Measurements from ENCODE around the gene SETD3. TPM values are rescaled to one million over a fixed set of nuclear protein-coding genes. Genes with fewer than 3 reads are reported as not detected.

Gene SETD3
- total RNA-seq, 2 experiments from 2014 or later = 54.3 to 56.8 TPM

GRCh38 chr14:99522025-99522401 lies 41.4 kb upstream of the SETD3 start:
- Mint-ChIP-seq H3K9me3 (no peaks in the 10 kb centered on the region), H3K4me1 (ENCODE audit: low read depth) (peaks cover 15% of the 10 kb centered on the region), H3K27ac (no peak overlapping the region), H3K4me3 (no peak overlapping the region), H3K36me3 (no peaks in the 10 kb centered on the region), H3K27me3 (no peaks in the 10 kb centered on the region)
- intact Hi-C loops (cut with micrococcal nuclease) = loop anchor here (5.0 kb wide), 1 partner anchor 365 kb away; no protein-coding TSS in a partner anchor
- ChIA-PET CTCF (interaction anchor here (1.0 kb wide), 1 partner anchor 106 kb away, joined by 7 read pairs; no protein-coding TSS in a partner anchor), POLR2A (no interaction called here)
- no peak for DNase-seq

- no peaks in the 10 kb centered on the region for H3K9me3 Mint-ChIP-seq
- POLR2A ChIA-PET = no interaction called here
- CTCF ChIA-PET = interaction anchor here (1.0 kb wide), 1 partner anchor 107 kb away, joined by 7 read pairs; no protein-coding TSS in a partner anchor
- no peaks in the 10 kb centered on the region for H3K36me3 Mint-ChIP-seq
- H3K4me3 Mint-ChIP-seq = no peak overlapping the region
- H3K27me3 Mint-ChIP-seq = no peaks in the 10 kb centered on the region
- intact Hi-C loops (cut with micrococcal nuclease) = loop anchor here (5.0 kb wide), 1 partner anchor 366 kb away; no protein-coding TSS in a partner anchor
- H3K4me1 Mint-ChIP-seq (ENCODE audit: low read depth) = peaks cover 15% of the 10 kb centered on the region
- no peak overlapping the region for H3K27ac Mint-ChIP-seq
- DNase-seq = no peak
Measured at GRCh38 chr14:99521176-99522024, 40.7 kb upstream of the SETD3 start.

- ChIA-PET CTCF (no interaction called here), POLR2A (no interaction called here)
- H3K36me3 Mint-ChIP-seq = no peaks in the 10 kb centered on the region
- intact Hi-C loops (cut with micrococcal nuclease) = loop anchor here (5.0 kb wide), 1 partner anchor 367 kb away; no protein-coding TSS in a partner anchor
- H3K27me3 Mint-ChIP-seq = no peaks in the 10 kb centered on the region
- no peak overlapping the region for H3K4me3 Mint-ChIP-seq
- no peak overlapping the region for H3K27ac Mint-ChIP-seq
- DNase-seq = no peak
- H3K4me1 Mint-ChIP-seq (ENCODE audit: low read depth) = peaks cover 10% of the 10 kb centered on the region
- no peaks in the 10 kb centered on the region for H3K9me3 Mint-ChIP-seq
Measured at GRCh38 chr14:99520571-99521081, 40.0 kb upstream of the SETD3 start.

GRCh38 chr14:99519931-99520421 lies 39.3 kb upstream of the SETD3 start:
- H3K36me3 Mint-ChIP-seq = no peaks in the 10 kb centered on the region
- DNase-seq = no peak
- H3K27me3 Mint-ChIP-seq = no peaks in the 10 kb centered on the region
- no peak overlapping the region for H3K27ac Mint-ChIP-seq
- ChIA-PET CTCF (interaction anchor here (0.7 to 1.1 kb wide), 3 partner anchors 109 to 366 kb away, joined by 3 read pairs; no protein-coding TSS in a partner anchor), POLR2A (no interaction called here)
- no peaks in the 10 kb centered on the region for H3K9me3 Mint-ChIP-seq
- intact Hi-C loops (cut with micrococcal nuclease) = loop anchor here (5.0 kb wide), 2 partner anchors 162 to 367 kb away; partner anchors contain the start of gene CYP46A1
- H3K4me3 Mint-ChIP-seq = no peak overlapping the region
- H3K4me1 Mint-ChIP-seq (ENCODE audit: low read depth) = peaks cover 5% of the 10 kb centered on the region

GRCh38 chr14:99519347-99519881 lies 38.8 kb upstream of the SETD3 start:
- no peaks in the 10 kb centered on the region for H3K4me1 Mint-ChIP-seq (ENCODE audit: low read depth)
- H3K4me3 Mint-ChIP-seq = no peak overlapping the region
- no peaks in the 10 kb centered on the region for H3K36me3 Mint-ChIP-seq
- H3K9me3 Mint-ChIP-seq = no peaks in the 10 kb centered on the region
- intact Hi-C loops (cut with micrococcal nuclease) = loop anchor here (5.0 kb wide), 1 partner anchor 163 kb away; the partner anchor contains the start of gene CYP46A1
- no peak overlapping the region for H3K27ac Mint-ChIP-seq
- ChIA-PET POLR2A (interaction anchor here (0.6 kb wide), 1 partner anchor 9 kb away, joined by 3 read pairs; no protein-coding TSS in a partner anchor), CTCF (interaction anchor here (0.6 to 1.1 kb wide), 5 partner anchors 109 to 918 kb away, joined by 3 to 4 read pairs (median 3); no protein-coding TSS in a partner anchor)
- DNase-seq = no peak
- H3K27me3 Mint-ChIP-seq = no peaks in the 10 kb centered on the region

- peak; percentile 88 for DNase-seq
- H3K9me3 Mint-ChIP-seq = no peaks in the 10 kb centered on the region
- intact Hi-C loops (cut with micrococcal nuclease) = loop anchor here (1.0 to 5.0 kb wide), 2 partner anchors 110 to 164 kb away; partner anchors contain the start of gene CYP46A1
- H3K27me3 Mint-ChIP-seq = no peaks in the 10 kb centered on the region
- no peak overlapping the region for H3K27ac Mint-ChIP-seq
- peaks cover 3% of the 10 kb centered on the region for H3K36me3 Mint-ChIP-seq
- CTCF ChIA-PET = interaction anchor here (0.6 to 1.1 kb wide), 6 partner anchors 110 to 918 kb away, joined by 3 to 5 read pairs (median 4); no protein-coding TSS in a partner anchor
- POLR2A ChIA-PET = interaction anchor here (0.5 to 0.6 kb wide), 2 partner anchors 10 to 489 kb away, joined by 3 to 4 read pairs; no protein-coding TSS in a partner anchor
- no peaks in the 10 kb centered on the region for H3K4me1 Mint-ChIP-seq (ENCODE audit: low read depth)
- no peak overlapping the region for H3K4me3 Mint-ChIP-seq
Measured at GRCh38 chr14:99518441-99519346, 38.0 kb upstream of the SETD3 start.

- no peak for DNase-seq
- ChIA-PET POLR2A (interaction anchor here (0.5 kb wide), 1 partner anchor 490 kb away, joined by 4 read pairs; no protein-coding TSS in a partner anchor), CTCF (interaction anchor here (1.0 to 2.6 kb wide), 2 partner anchors 111 to 430 kb away, joined by 5 to 12 read pairs; no protein-coding TSS in a partner anchor)
- H3K36me3 Mint-ChIP-seq = peaks cover 3% of the 10 kb centered on the region
- H3K27ac Mint-ChIP-seq = no peak overlapping the region
- no peaks in the 10 kb centered on the region for H3K4me1 Mint-ChIP-seq (ENCODE audit: low read depth)
- intact Hi-C loops (cut with micrococcal nuclease) = loop anchor here (1.0 to 5.0 kb wide), 2 partner anchors 110 to 164 kb away; partner anchors contain the start of gene CYP46A1
- H3K4me3 Mint-ChIP-seq = no peak overlapping the region
- no peaks in the 10 kb centered on the region for H3K9me3 Mint-ChIP-seq
- no peaks in the 10 kb centered on the region for H3K27me3 Mint-ChIP-seq
Measured at GRCh38 chr14:99517643-99518381, 37.2 kb upstream of the SETD3 start.

- ChIA-PET POLR2A (no interaction called here), CTCF (interaction anchor here (1.0 to 2.6 kb wide), 3 partner anchors 112 to 431 kb away, joined by 3 to 12 read pairs (median 5); no protein-coding TSS in a partner anchor)
- no peaks in the 10 kb centered on the region for H3K4me1 Mint-ChIP-seq (ENCODE audit: low read depth)
- H3K27me3 Mint-ChIP-seq = no peaks in the 10 kb centered on the region
- H3K4me3 Mint-ChIP-seq = no peak overlapping the region
- no peak overlapping the region for H3K27ac Mint-ChIP-seq
- intact Hi-C loops (cut with micrococcal nuclease) = loop anchor here (5.0 kb wide), 1 partner anchor 165 kb away; the partner anchor contains the start of gene CYP46A1
- DNase-seq = no peak
- H3K9me3 Mint-ChIP-seq = no peaks in the 10 kb centered on the region
- H3K36me3 Mint-ChIP-seq = peaks cover 3% of the 10 kb centered on the region
Measured at GRCh38 chr14:99516871-99517642, 36.4 kb upstream of the SETD3 start.

- no peak overlapping the region for H3K4me3 Mint-ChIP-seq
- H3K4me1 Mint-ChIP-seq (ENCODE audit: low read depth) = no peaks in the 10 kb centered on the region
- ChIA-PET CTCF (interaction anchor here (0.9 to 2.6 kb wide), 3 partner anchors 112 to 172 kb away, joined by 3 to 12 read pairs (median 4); no protein-coding TSS in a partner anchor), POLR2A (no interaction called here)
- H3K27me3 Mint-ChIP-seq = no peaks in the 10 kb centered on the region
- H3K9me3 Mint-ChIP-seq = no peaks in the 10 kb centered on the region
- peaks cover 3% of the 10 kb centered on the region for H3K36me3 Mint-ChIP-seq
- H3K27ac Mint-ChIP-seq = no peak overlapping the region
- intact Hi-C loops (cut with micrococcal nuclease) = loop anchor here (5.0 kb wide), 1 partner anchor 166 kb away; the partner anchor contains the start of gene CYP46A1
- DNase-seq = no peak
Measured at GRCh38 chr14:99516156-99516870, 35.7 kb upstream of the SETD3 start.
